T-cell (primary cell): ENCODE data around the gene LRRC73. TPM values are rescaled to one million over a fixed set of nuclear protein-coding genes. Genes with fewer than 3 reads are reported as not detected.
A peak's percentile ranks its signal among the peaks of the same experiment; 100 is the strongest.

ENCODE experiments used
- ATAC-seq, 4 experiments: fragments of 200-7000 bp in 3 of 4; fragments of 150-1000 bp in 1 of 4; cut with Tn5 transposase; replicated peaks in 1 of 4; 1 replicate in 3 of 4; 2 replicates in 1 of 4; pipeline ENCODE4 v1.10.0; 2021; ENCODE audit warnings: moderate library complexity in 3 of 4, mild to moderate bottlenecking in 2 of 4, moderate number of reproducible peaks in 1 of 4
- CTCF ChIA-PET, 2 donors: fragments of 300-600 bp; sonication (Branson Sonifier 250); formaldehyde crosslinking; loops; one replicate each; lab custom pipeline; 2022; ENCODE audit warnings: antibody characterized with exemption in 2 of 2; lab: Charles Lee
- POLR2A ChIA-PET, 2 donors: fragments of 300-600 bp; sonication (Branson Sonifier 250); formaldehyde crosslinking; loops; one replicate each; lab custom pipeline; 2022; ENCODE audit warnings: antibody characterized with exemption in 2 of 2; lab: Charles Lee
- DNase-seq, 35 experiments: peaks; one replicate each; pipeline versions ENCODE4 v3.0.0 to v3.0.0-alpha.2; 2013 to 2023
- H3K27ac ChIP-seq: one replicate; pipeline ENCODE4 v1.5.1; 2013; ENCODE audit warnings: low read length
- H3K27me3 ChIP-seq, 2 experiments: replicated peaks in 1 of 2; 1 replicate in 1 of 2; 2 replicates in 1 of 2; pipeline versions ENCODE4 v1.6.1 to v1.7.0; 2013; ENCODE audit warnings: low read length in 1 of 2, mixed read lengths in 1 of 2; ENCODE audit not compliant: control insufficient read depth in 2 of 2, insufficient read depth in 2 of 2; ENCODE audit errors: extremely low read depth in 1 of 2
- H3K36me3 ChIP-seq, 2 donors: 1 replicate in 1 of 2; 2 replicates in 1 of 2; pipeline versions ENCODE4 v1.6.1 to v1.7.0; 2013; ENCODE audit warnings: low read length in 1 of 2; ENCODE audit not compliant: control insufficient read depth in 2 of 2, insufficient read depth in 1 of 2; ENCODE audit errors: extremely low read depth in 1 of 2
- H3K4me1 ChIP-seq, 2 experiments: 1 replicate in 1 of 2; 2 replicates in 1 of 2; pipeline versions ENCODE4 v1.6.1 to v1.7.0; 2013; ENCODE audit warnings: low read length in 2 of 2, mixed read lengths in 1 of 2; ENCODE audit not compliant: insufficient read depth in 2 of 2, control insufficient read depth in 1 of 2; ENCODE audit errors: extremely low read depth in 1 of 2
- H3K4me3 ChIP-seq, 2 donors: 1 replicate in 1 of 2; 2 replicates in 1 of 2; pipeline versions ENCODE4 v1.5.1 to v1.7.0; 2013; ENCODE audit warnings: mild to moderate bottlenecking in 2 of 2, low read length in 1 of 2, moderate library complexity in 1 of 2; ENCODE audit not compliant: control insufficient read depth in 1 of 2; ENCODE audit errors: extremely low read depth in 1 of 2
- H3K9me3 ChIP-seq: 2 replicates; pipeline ENCODE4 v1.7.0; 2013
- H3K27ac Mint-ChIP-seq, 2 donors: one replicate each; pipeline ENCODE4 v1.8.0; 2020 to 2021; ENCODE audit warnings: mild to moderate bottlenecking in 2 of 2, mixed read lengths in 2 of 2
- H3K27me3 Mint-ChIP-seq, 2 donors: one replicate each; pipeline ENCODE4 v1.8.0; 2021 to 2022; ENCODE audit warnings: mixed read lengths in 2 of 2
- H3K36me3 Mint-ChIP-seq: one replicate; pipeline ENCODE4 v1.8.0; 2021; ENCODE audit warnings: mixed read lengths
- H3K4me1 Mint-ChIP-seq, 3 donors: one replicate each; pipeline ENCODE4 v1.8.0; 2020 to 2022; ENCODE audit warnings: mixed read lengths in 3 of 3, mild to moderate bottlenecking in 1 of 3
- H3K4me3 Mint-ChIP-seq, 3 donors: one replicate each; pipeline ENCODE4 v1.8.0; 2020 to 2022; ENCODE audit warnings: mild to moderate bottlenecking in 3 of 3, mixed read lengths in 3 of 3, moderate library complexity in 3 of 3
- H3K9me3 Mint-ChIP-seq, 3 donors: one replicate each; pipeline ENCODE4 v1.8.0; 2020 to 2022; ENCODE audit warnings: mixed read lengths in 3 of 3
- WGBS: methylation state at CpG from one replicate; pipeline ENCODE4 v1.1.5; 2013; ENCODE audit warnings: missing lambda C conversion rate; ENCODE audit not compliant: insufficient coverage; 5-methylcytosine and 5-hydroxymethylcytosine counted together
- total RNA-seq, 35 experiments: library from RNA in 6 of 35; stranded (reverse) in 6 of 35; fragments of 120-200 nt in 1 of 35; gene quantifications; one replicate each; pipeline versions ENCODE4 v1.2.1 to v1.2.4 and lab custom pipeline; 2013 to 2026

Gene LRRC73
- total RNA-seq, 5 donors from 2014 or later (not counting 1 experiment from before 2014, with no cell fraction given) = 0.53 to 0.95 (median 0.76) TPM; not detected in 2

DNA sequence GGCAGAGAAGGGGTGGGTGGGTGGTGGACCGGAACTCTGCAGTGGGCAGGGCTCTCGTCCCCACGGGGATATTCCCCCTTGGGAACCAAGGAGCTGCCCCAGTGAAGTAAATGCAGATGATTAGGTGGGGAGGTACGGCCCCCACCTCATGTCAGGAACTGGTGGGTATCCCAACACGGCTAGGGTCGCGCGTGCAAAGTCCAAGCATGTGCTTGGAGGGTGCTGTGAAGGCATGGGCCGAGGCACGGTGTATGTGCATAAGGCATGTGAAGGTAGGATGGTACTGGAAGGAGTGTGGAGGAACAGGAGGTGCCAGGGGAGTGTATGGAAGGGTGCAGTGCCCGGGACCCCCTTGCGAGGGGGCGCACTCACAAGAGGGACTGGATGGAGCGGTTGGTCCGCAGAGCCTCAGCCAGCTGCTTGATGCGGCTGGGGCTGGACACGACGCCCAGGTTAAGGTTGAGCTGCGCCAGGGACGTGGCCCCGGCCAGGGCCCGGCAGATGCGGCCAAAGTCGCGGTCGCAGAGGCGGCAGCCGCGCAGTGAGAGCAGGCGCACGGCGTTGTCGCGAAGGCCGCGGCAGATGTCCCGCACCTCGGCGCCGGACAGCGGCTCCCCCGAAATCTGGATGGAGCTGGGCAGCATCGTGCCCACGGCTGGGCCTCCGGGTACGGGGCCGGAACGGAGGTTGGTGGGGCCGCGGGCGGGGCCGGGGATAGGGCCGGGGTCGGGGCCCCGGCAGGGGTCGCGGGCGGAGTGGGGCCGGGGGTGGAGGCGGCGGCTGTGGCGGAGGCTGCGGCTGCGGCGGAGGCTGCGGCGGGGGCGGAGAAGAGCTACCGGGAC lies 783 bp downstream of the LRRC73 start:
- H3K4me1 ChIP-seq = peaks cover 1 to 34% of the 10 kb centered on the region in 2 experiments
- H3K4me3 ChIP-seq = no peak overlapping the region
- H3K9me3 Mint-ChIP-seq = no peaks in the 10 kb centered on the region

DNA sequence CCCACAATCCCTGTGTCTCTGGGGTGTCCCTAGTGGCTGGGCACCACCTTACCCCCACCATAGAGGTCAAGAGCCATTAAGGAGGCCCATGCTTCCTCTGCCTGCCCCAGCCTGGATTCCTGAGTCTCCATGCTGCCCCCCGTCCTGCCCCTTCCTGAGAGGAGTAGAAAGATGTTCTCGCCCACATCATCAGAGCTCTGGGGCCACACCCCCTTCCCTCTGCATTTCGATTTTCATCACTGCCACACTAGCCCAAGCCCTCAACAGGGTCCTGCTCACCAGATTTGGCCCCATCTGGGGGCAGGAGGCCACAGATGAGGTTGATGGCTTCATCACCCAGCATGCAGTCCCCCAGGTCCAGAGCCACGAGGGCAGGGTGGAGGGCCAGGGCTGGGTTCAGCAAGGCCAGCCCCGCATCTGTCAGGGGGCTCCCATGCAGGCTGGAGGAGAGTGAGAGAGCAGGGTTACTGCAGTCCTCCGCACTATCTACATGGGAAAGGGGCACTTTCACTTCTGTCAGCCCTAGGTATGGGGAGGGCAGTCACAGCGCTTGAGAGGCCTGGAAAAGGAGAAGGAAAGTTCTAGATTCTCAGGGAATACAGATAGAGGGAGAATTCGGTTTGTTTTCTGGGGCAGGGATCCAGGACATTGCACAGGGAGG lies 1.5 kb downstream of the LRRC73 start:
- H3K4me3 ChIP-seq = no peak overlapping the region
- H3K27me3 ChIP-seq = peaks cover 0 to 34% of the 10 kb centered on the region in 2 experiments
- DNase-seq (no peak), ATAC-seq (no peak)
- WGBS = 76% methylated on average over 3 of the region's 8 CpGs
- Mint-ChIP-seq H3K4me1 (peaks cover 20 to 29% (median 29%) of the 10 kb centered on the region in 3 donors), H3K27me3 (peaks cover 17 to 19% of the 10 kb centered on the region in 2 donors), H3K27ac (peak overlapping the region; percentile 6 to 12), H3K4me3 (peak overlapping the region; percentile 74 to 82 (median 75)), H3K36me3 (peaks cover 25% of the 10 kb centered on the region), H3K9me3 (no peaks in the 10 kb centered on the region)
- ChIA-PET CTCF (interaction anchor here in 1 of 2 donors (0.6 to 2.6 kb wide), 3 partner anchors 147 to 332 kb away, joined by 4 to 10 read pairs (median 5); no protein-coding TSS in a partner anchor), POLR2A (no interaction called here)
- no peak overlapping the region for H3K27ac ChIP-seq
- H3K4me1 ChIP-seq = peaks cover 0 to 30% of the 10 kb centered on the region in 2 experiments
- no peaks in the 10 kb centered on the region for H3K9me3 ChIP-seq
- peaks cover 23 to 42% of the 10 kb centered on the region in 2 donors for H3K36me3 ChIP-seq

More for the DNA sequence above, 783 bp downstream of the LRRC73 start:
- peaks cover 17 to 19% of the 10 kb centered on the region in 2 donors for H3K27me3 Mint-ChIP-seq
- Histone ChIP-seq H3K36me3 (peaks cover 23 to 44% of the 10 kb centered on the region in 2 donors), H3K9me3 (no peaks in the 10 kb centered on the region), H3K27me3 (peaks cover 0 to 34% of the 10 kb centered on the region in 2 experiments), H3K27ac (no peak overlapping the region)
- 13% methylated on average over 65 of the region's 69 CpGs for WGBS
- peaks cover 25% of the 10 kb centered on the region for H3K36me3 Mint-ChIP-seq
- ChIA-PET CTCF (interaction anchor here in 1 of 2 donors (1.0 kb wide), 1 partner anchor 961 kb away, joined by 3 read pairs; no protein-coding TSS in a partner anchor), POLR2A (interaction anchor here in 1 of 2 donors (0.6 kb wide), 1 partner anchor 1089 kb away, joined by 3 read pairs; no protein-coding TSS in a partner anchor)
- H3K27ac Mint-ChIP-seq = peak overlapping the region in 1 of 2 donors; percentile 45
- ATAC-seq (no peak), DNase-seq (no peak)
- H3K4me3 Mint-ChIP-seq = peak overlapping the region; percentile 74 to 82 (median 75)
- peaks cover 25 to 36% (median 33%) of the 10 kb centered on the region in 3 donors for H3K4me1 Mint-ChIP-seq

DNA sequence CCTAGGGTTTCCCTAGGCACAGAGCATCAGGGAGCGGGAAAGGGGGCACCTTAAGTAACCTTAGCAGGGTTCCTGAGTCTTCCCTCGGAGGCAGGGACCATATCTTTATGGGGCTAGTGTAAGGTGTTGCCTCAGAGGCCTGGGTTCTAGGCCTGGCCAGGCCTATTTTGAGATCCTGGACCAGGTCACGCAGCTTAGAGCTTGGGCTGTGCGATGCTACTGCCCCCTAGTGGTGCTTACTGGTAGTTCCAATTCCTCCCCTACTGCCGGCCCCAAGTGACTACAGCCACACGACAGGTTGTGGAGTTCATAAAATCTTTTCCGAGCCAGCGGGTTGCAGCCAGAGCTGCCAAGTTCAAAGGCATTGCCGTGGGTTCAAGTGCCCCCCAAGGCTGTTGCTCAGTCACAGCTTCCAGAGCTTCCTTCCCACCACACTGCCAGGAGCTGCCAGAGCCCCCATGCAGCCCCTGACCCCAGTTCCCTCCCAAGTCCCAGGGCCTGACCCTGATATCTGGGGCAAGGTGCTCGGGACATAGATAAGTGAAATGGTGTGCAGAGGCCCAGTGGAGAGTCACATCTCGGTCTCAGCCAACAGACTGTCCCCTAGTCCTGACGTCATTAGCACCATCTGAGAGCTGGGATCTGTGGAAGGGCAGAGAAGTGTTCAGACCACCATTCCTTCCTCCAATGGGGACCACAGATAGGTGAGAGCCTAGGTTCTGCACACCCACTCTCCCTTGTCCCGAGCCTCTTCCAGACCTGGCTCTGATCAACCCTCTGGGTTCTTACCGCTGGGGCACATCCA lies 3.3 kb downstream of the LRRC73 start:
- ChIA-PET CTCF (interaction anchor here (0.6 to 2.6 kb wide), 22 partner anchors 10 to 959 kb away, joined by 3 to 10 read pairs (median 3); partner anchors contain the start of genes ABCC10 (in 1 of the 2), CRIP3 (in 1 of the 2), DLK2 (in 1 of the 2) and POLR1C (in 1 of the 2)), POLR2A (interaction anchor here (0.5 to 0.6 kb wide), 3 partner anchors 29 to 926 kb away, joined by 3 read pairs; partner anchors contain the start of gene TJAP1 (in 1 of the 2))
- 34% methylated on average over 9 of the region's 14 CpGs for WGBS
- Histone ChIP-seq H3K4me3 (no peak overlapping the region), H3K36me3 (peaks cover 22 to 41% of the 10 kb centered on the region in 2 donors), H3K27ac (peak overlapping the region; percentile 38), H3K27me3 (peaks cover 0 to 34% of the 10 kb centered on the region in 2 experiments), H3K4me1 (peaks cover 0 to 25% of the 10 kb centered on the region in 2 experiments), H3K9me3 (no peaks in the 10 kb centered on the region)
- Mint-ChIP-seq H3K36me3 (peaks cover 28% of the 10 kb centered on the region), H3K27me3 (peaks cover 17 to 19% of the 10 kb centered on the region in 2 donors), H3K4me3 (no peak overlapping the region), H3K27ac (peak overlapping the region in 1 of 2 donors; percentile 46), H3K4me1 (peaks cover 13 to 23% (median 22%) of the 10 kb centered on the region in 3 donors), H3K9me3 (no peaks in the 10 kb centered on the region)
- ATAC-seq = peak; percentile 61 to 72 (median 68)
- peak; percentile 41 to 93 (median 71) for DNase-seq

DNA sequence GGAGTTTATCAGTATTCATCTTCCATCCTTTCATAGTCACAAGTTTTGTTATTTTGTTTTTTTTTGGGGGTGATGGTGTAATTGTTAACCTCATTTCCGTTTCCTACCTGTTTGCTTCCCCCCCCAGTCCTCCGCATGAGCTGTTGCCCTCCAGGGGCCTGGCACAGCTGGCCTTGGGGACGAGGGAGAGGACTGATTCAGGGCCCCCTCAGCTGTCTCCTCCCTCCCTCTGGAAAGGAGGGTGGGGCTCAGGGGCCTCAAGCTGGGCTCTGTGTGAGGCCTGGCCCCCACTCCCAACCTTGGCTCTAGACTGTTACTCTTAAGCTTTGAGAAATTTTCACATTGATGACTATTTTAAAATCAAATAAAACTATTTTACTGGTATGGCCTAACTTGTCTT lies 4.0 kb downstream of the LRRC73 start:
- peaks cover 29% of the 10 kb centered on the region for H3K36me3 Mint-ChIP-seq
- no peaks in the 10 kb centered on the region for H3K9me3 Mint-ChIP-seq
- Histone ChIP-seq H3K9me3 (no peaks in the 10 kb centered on the region), H3K4me3 (no peak overlapping the region), H3K27ac (peak overlapping the region; percentile 38), H3K27me3 (peaks cover 0 to 34% of the 10 kb centered on the region in 2 experiments), H3K4me1 (peaks cover 0 to 25% of the 10 kb centered on the region in 2 experiments), H3K36me3 (peaks cover 19 to 37% of the 10 kb centered on the region in 2 donors)
- H3K27ac Mint-ChIP-seq = peak overlapping the region; percentile 11 to 46
- ChIA-PET POLR2A (interaction anchor here in 1 of 2 donors (0.6 kb wide), 1 partner anchor 29 kb away, joined by 3 read pairs; the partner anchor contains the start of gene TJAP1), CTCF (interaction anchor here (0.6 to 2.6 kb wide), 18 partner anchors 10 to 332 kb away, joined by 3 to 10 read pairs (median 3); partner anchors contain the start of genes ABCC10 (in 1 of the 2), CRIP3 (in 1 of the 2), DLK2 (in 1 of the 2) and POLR1C (in 1 of the 2))
- ATAC-seq = no peak
- H3K4me3 Mint-ChIP-seq = no peak overlapping the region
- peaks cover 17 to 19% of the 10 kb centered on the region in 2 donors for H3K27me3 Mint-ChIP-seq
- WGBS = no CpG with 5 or more reads among the region's 3 CpGs
- no peak for DNase-seq
- peaks cover 8 to 18% (median 17%) of the 10 kb centered on the region in 3 donors for H3K4me1 Mint-ChIP-seq

DNA sequence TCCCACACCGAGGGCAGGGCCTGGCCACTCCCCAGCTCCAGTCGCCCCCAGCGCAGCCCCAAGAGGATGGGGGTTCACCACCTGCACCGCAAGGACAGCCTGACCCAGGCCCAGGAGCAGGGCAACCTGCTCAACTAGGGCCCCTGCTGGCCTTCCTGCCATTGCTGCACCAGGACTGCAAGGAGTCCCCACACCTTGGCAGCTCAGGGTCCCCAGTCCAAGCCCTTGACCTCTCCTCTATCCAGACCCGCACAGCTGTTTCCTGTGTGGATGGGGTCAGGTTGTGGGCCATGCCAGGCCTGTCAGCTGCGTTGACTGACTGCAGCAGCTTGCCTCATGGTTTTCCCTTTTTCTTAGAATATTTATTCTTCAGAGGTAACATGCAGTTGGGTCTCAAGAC lies 4.4 kb downstream of the LRRC73 start:
- peaks cover 29% of the 10 kb centered on the region for H3K36me3 Mint-ChIP-seq
- no peak for DNase-seq

More for the DNA sequence above, 4.4 kb downstream of the LRRC73 start:
- Mint-ChIP-seq H3K27ac (peak overlapping the region in 1 of 2 donors; percentile 11), H3K9me3 (no peaks in the 10 kb centered on the region), H3K4me1 (peaks cover 8 to 18% (median 16%) of the 10 kb centered on the region in 3 donors), H3K27me3 (peaks cover 17 to 19% of the 10 kb centered on the region in 2 donors), H3K4me3 (no peak overlapping the region)
- Histone ChIP-seq H3K9me3 (no peaks in the 10 kb centered on the region), H3K27me3 (peaks cover 0 to 34% of the 10 kb centered on the region in 2 experiments), H3K36me3 (peaks cover 19 to 38% of the 10 kb centered on the region in 2 donors), H3K4me1 (peaks cover 0 to 23% of the 10 kb centered on the region in 2 experiments), H3K4me3 (no peak overlapping the region), H3K27ac (peak overlapping the region; percentile 38)
- WGBS = 95% methylated on average over 3 of the region's 6 CpGs
- ATAC-seq = no peak
- CTCF ChIA-PET = interaction anchor here (0.6 to 1.9 kb wide), 15 partner anchors 10 to 331 kb away, joined by 3 to 10 read pairs (median 3); partner anchors contain the start of genes ABCC10 (in 1 of the 2), CRIP3 (in 1 of the 2), DLK2 (in 1 of the 2) and POLR1C (in 1 of the 2)
- POLR2A ChIA-PET = no interaction called here
